Bronchial epithelial cell (primary cell): ENCODE data around the gene NEK10. TPM values are rescaled to one million over a fixed set of nuclear protein-coding genes. Genes with fewer than 3 reads are reported as not detected.
A peak's percentile ranks its signal among the peaks of the same experiment; 100 is the strongest.

Experiments
- DNase-seq: peaks from one replicate; pipeline ENCODE4 v3.0.0-alpha.2; 2010; ENCODE audit warnings: low read depth
- FAIRE-seq: peaks from 2 replicates; lab custom pipeline; 2011; peaks lifted over from hg19 to GRCh38; lab: Jason Lieb, UNC
- H3K27me3 ChIP-seq: 2 replicates; pipeline ENCODE4 v1.5.1; 2011; ENCODE audit warnings: low read length; ENCODE audit not compliant: control insufficient read depth, insufficient read depth
- H3K36me3 ChIP-seq: 2 replicates; pipeline ENCODE4 v1.5.1; 2011; ENCODE audit warnings: low read length; ENCODE audit not compliant: control insufficient read depth, insufficient read depth
- H3K4me3 ChIP-seq: 2 replicates; pipeline ENCODE4 v1.5.1; 2011; ENCODE audit warnings: mild to moderate bottlenecking, low read depth, low read length, control low read depth
- total RNA-seq: library from RNA; depleted of rRNA; stranded (reverse); fragments of >200 nt; gene quantifications from 2 replicates; pipeline ENCODE4 v1.2.1, GENCODE V29; 2014
- TF ChIP-seq, protein P1 (sequence below): IDR thresholded peaks from 2 replicates; pipeline ENCODE4 v1.5.1; 2011; ENCODE audit warnings: mild to moderate bottlenecking, moderate library complexity, low read length, control low read depth, inconsistent platforms; ENCODE audit not compliant: insufficient read depth, severe bottlenecking

Gene NEK10
- total RNA-seq, 1 donor from 2014 or later, result 1.1 TPM

DNA sequence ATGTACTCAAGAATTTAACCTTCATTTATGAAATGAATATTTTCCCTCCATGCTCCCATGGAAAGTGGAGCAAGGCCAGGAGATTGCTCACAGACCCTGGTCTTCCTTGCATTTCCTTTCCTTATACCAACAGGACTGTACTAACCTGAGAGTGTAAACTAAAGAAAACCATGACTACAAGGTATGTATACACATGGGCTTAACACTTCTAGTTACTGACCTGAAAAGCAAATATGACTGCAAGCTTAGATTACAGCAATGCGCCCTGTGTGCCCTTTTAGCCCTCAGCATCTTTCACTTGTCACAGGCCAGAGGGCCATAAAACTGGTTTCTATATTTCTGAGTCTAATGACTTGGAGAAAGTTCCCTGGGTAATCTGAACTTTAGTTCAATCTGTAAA, 52.1 kb downstream of the NEK10 start:
- TF ChIP-seq, protein P1, sequence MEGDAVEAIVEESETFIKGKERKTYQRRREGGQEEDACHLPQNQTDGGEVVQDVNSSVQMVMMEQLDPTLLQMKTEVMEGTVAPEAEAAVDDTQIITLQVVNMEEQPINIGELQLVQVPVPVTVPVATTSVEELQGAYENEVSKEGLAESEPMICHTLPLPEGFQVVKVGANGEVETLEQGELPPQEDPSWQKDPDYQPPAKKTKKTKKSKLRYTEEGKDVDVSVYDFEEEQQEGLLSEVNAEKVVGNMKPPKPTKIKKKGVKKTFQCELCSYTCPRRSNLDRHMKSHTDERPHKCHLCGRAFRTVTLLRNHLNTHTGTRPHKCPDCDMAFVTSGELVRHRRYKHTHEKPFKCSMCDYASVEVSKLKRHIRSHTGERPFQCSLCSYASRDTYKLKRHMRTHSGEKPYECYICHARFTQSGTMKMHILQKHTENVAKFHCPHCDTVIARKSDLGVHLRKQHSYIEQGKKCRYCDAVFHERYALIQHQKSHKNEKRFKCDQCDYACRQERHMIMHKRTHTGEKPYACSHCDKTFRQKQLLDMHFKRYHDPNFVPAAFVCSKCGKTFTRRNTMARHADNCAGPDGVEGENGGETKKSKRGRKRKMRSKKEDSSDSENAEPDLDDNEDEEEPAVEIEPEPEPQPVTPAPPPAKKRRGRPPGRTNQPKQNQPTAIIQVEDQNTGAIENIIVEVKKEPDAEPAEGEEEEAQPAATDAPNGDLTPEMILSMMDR, result no peak
- H3K27me3 ChIP-seq, result no peaks in the 10 kb centered on the region
- no peak overlapping the region for H3K4me3 ChIP-seq
- no peaks in the 10 kb centered on the region for H3K36me3 ChIP-seq
- DNase-seq, result no peak
- FAIRE-seq, result no peak

GRCh38 chr3:27315003-27315402, 54.2 kb downstream of the NEK10 start:
- no peaks in the 10 kb centered on the region for H3K36me3 ChIP-seq
- TF ChIP-seq, protein P1, result no peak
- FAIRE-seq (no peak), DNase-seq (no peak)
- H3K4me3 ChIP-seq, result no peak overlapping the region
- H3K27me3 ChIP-seq, result no peaks in the 10 kb centered on the region

DNA sequence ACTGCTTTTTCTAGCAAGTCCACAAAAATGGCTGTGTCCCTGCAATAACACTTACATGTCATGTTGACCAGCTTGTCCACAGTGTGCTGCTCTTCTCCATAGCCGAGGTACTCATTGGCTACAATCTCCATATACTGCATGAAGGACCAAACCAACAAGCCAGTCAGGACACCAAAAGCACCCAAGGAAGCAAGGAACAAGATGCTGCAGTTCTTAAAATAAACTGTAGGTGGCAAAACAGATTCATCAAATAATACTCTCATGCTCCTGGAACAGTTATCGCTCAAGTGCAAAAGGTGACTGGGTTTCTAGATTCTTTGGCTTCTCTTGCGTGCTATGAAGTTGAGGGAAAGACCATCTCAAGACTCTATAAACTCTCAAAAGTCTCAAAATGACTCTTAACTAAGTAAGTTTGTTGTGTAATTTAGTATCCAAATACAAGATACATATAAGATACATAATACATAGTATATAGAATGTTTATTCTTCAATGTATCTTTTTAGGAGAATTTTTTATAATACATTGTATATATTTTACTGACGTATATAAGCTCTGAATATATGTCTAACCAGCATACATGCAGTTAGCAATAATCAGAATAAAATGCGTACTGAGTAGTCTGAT, 57.0 kb downstream of the NEK10 start:
- no peaks in the 10 kb centered on the region for H3K36me3 ChIP-seq
- DNase-seq (peak; percentile 75), FAIRE-seq (no peak)

DNA sequence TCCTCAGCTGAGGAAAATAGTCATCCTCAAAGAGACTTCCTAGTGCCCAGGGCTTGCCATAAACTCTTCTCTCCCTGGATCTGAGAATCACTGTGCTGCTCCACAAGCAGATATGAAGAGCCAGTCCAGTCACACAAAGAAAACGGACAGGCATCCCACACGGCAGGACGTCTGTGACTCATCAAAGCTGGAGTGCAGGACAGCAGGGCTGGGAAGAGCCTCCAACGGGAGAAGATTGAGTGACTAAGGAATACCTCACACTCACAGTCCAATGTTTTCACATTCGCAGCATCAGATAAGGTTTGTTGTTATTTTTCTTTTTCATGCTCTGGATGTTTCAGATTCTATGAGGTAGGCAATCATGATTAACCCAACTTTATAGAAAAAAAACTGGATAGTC, 57.8 kb downstream of the NEK10 start:
- Histone ChIP-seq H3K4me3 (no peak overlapping the region), H3K36me3 (no peaks in the 10 kb centered on the region), H3K27me3 (no peaks in the 10 kb centered on the region)
- FAIRE-seq (peak; percentile 52), DNase-seq (peak; percentile 89)
- TF ChIP-seq, protein P1, result no peak

More for the DNA sequence above, 57.0 kb downstream of the NEK10 start:
- Histone ChIP-seq H3K27me3 (no peaks in the 10 kb centered on the region), H3K4me3 (no peak overlapping the region)
- TF ChIP-seq, protein P1, result peak; percentile 72

GRCh38 chr3:27310688-27311087, 58.5 kb downstream of the NEK10 start:
- DNase-seq, result no peak
- Histone ChIP-seq H3K36me3 (no peaks in the 10 kb centered on the region), H3K4me3 (no peak overlapping the region), H3K27me3 (no peaks in the 10 kb centered on the region)
- TF ChIP-seq, protein P1, result no peak
- FAIRE-seq, result no peak

GRCh38 chr3:27307566-27307965, 61.6 kb downstream of the NEK10 start:
- no peak for FAIRE-seq

More at GRCh38 chr3:27307566-27307965, 61.6 kb downstream of the NEK10 start:
- Histone ChIP-seq H3K27me3 (no peaks in the 10 kb centered on the region), H3K36me3 (no peaks in the 10 kb centered on the region), H3K4me3 (no peak overlapping the region)
- TF ChIP-seq, protein P1, result no peak
- DNase-seq, result peak; percentile 65
